KMS-11 (cell line): ENCODE data around the gene FRMPD3.

ENCODE experiments used
- H2AFZ ChIP-seq: fragments of 200-600 bp; sonication (generic); 2 replicates; pipeline ENCODE4 v1.6.1; 2016; ENCODE audit warnings: antibody characterized with exemption, mixed run types, low read depth
- H3K27ac ChIP-seq: fragments of 200-600 bp; sonication (generic); 2 replicates; pipeline ENCODE4 v1.6.1; 2016; ENCODE audit warnings: mild to moderate bottlenecking, mixed run types
- H3K27me3 ChIP-seq: fragments of 200-600 bp; sonication (generic); 2 replicates; pipeline ENCODE4 v1.6.1; 2017; ENCODE audit warnings: mild to moderate bottlenecking, low read depth, mixed run types, moderate library complexity; ENCODE audit not compliant: insufficient read depth
- H3K36me3 ChIP-seq: fragments of 200-600 bp; sonication (generic); 2 replicates; pipeline ENCODE4 v1.6.1; 2017; ENCODE audit warnings: mild to moderate bottlenecking, mixed run types; ENCODE audit not compliant: insufficient read depth
- H3K4me1 ChIP-seq: fragments of 200-600 bp; sonication (generic); 2 replicates; pipeline ENCODE4 v1.6.1; 2016; ENCODE audit warnings: mild to moderate bottlenecking, low read depth, mixed run types; ENCODE audit not compliant: poor library complexity, severe bottlenecking
- H3K4me2 ChIP-seq: fragments of 200-600 bp; sonication (generic); 2 replicates; pipeline ENCODE4 v1.7.0; 2016; ENCODE audit warnings: mild to moderate bottlenecking, mixed run types
- H3K4me3 ChIP-seq: fragments of 200-600 bp; sonication (generic); IDR thresholded peaks from 2 replicates; pipeline ENCODE4 v1.6.1; 2017; ENCODE audit warnings: low read depth, low read length, mixed read lengths; ENCODE audit not compliant: insufficient read depth
- H3K79me2 ChIP-seq: fragments of 200-600 bp; sonication (generic); 2 replicates; pipeline ENCODE4 v1.6.1; 2016; ENCODE audit warnings: low read depth, mixed run types; ENCODE audit not compliant: insufficient read depth
- H3K9ac ChIP-seq: fragments of 200-600 bp; sonication (generic); 2 replicates; pipeline ENCODE4 v1.6.1; 2016; ENCODE audit warnings: mild to moderate bottlenecking, mixed run types
- H4K20me1 ChIP-seq: fragments of 200-600 bp; sonication (generic); 2 replicates; pipeline ENCODE4 v1.6.1; 2016; ENCODE audit warnings: mild to moderate bottlenecking, mixed run types; ENCODE audit not compliant: insufficient read depth
- TF ChIP-seq, protein P1 (sequence below): fragments of 200-600 bp; sonication (generic); conservative IDR thresholded peaks from 2 replicates; pipeline ENCODE4 v1.6.1; 2017; ENCODE audit warnings: low read depth, mild to moderate bottlenecking, antibody characterized with exemption, low read length, moderate library complexity, mixed read lengths

Gene FRMPD3

DNA sequence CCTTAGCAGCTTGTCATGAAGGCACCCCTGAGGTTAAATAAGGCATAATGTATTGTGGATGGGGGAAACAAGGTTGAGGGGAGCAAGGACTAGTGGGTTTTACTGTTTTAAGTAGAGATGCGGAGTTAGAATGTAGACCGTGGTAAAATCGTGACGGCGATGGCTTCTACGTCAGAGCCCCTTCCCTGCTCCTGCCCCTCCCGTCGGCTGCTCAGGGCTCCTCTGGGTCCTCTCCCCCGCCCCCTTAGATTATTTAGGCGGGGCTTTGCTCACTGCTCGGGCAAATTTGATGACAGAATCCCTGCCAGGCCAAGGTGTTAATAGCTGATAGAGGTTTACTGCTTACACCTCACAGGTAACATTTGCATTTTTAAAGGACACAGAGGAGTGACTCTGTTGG, 2.3 kb downstream of the FRMPD3 start:
- Histone ChIP-seq H3K4me1 (peaks cover 5% of the 10 kb centered on the region), H2AFZ (no peak overlapping the region), H3K4me2 (no peak overlapping the region), H3K9ac (no peak overlapping the region), H3K36me3 (no peaks in the 10 kb centered on the region), H4K20me1 (no peaks in the 10 kb centered on the region), H3K27me3 (no peaks in the 10 kb centered on the region), H3K79me2 (no peaks in the 10 kb centered on the region), H3K27ac (no peak overlapping the region), H3K4me3 (no peak overlapping the region)
- TF ChIP-seq, protein P1, sequence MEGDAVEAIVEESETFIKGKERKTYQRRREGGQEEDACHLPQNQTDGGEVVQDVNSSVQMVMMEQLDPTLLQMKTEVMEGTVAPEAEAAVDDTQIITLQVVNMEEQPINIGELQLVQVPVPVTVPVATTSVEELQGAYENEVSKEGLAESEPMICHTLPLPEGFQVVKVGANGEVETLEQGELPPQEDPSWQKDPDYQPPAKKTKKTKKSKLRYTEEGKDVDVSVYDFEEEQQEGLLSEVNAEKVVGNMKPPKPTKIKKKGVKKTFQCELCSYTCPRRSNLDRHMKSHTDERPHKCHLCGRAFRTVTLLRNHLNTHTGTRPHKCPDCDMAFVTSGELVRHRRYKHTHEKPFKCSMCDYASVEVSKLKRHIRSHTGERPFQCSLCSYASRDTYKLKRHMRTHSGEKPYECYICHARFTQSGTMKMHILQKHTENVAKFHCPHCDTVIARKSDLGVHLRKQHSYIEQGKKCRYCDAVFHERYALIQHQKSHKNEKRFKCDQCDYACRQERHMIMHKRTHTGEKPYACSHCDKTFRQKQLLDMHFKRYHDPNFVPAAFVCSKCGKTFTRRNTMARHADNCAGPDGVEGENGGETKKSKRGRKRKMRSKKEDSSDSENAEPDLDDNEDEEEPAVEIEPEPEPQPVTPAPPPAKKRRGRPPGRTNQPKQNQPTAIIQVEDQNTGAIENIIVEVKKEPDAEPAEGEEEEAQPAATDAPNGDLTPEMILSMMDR: no peak

DNA sequence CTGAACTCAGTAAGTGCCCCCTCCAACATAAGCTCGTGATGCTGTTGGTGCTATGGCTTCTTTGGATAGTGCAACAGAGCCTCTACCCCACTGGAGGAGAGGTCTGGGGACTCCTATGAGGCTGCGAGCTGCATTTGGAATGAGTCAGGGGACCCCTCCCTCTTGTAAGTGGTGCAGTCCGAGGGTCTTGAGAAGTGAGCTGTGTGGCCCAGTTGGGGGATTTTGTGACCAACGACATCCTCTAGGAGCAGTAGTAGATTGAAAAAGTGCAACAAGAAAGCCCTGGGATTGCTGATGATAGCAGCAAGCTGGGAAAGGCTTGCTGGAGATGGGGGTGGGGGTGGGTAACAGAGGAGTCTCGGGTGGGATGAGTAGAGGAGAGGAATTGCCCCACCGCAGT, 3.1 kb downstream of the FRMPD3 start:
- TF ChIP-seq, protein P1: no peak
- Histone ChIP-seq H4K20me1 (no peaks in the 10 kb centered on the region), H3K36me3 (no peaks in the 10 kb centered on the region), H2AFZ (no peak overlapping the region), H3K4me1 (peaks cover 5% of the 10 kb centered on the region), H3K9ac (no peak overlapping the region), H3K79me2 (no peaks in the 10 kb centered on the region), H3K27me3 (no peaks in the 10 kb centered on the region), H3K27ac (no peak overlapping the region), H3K4me2 (no peak overlapping the region), H3K4me3 (no peak overlapping the region)

DNA sequence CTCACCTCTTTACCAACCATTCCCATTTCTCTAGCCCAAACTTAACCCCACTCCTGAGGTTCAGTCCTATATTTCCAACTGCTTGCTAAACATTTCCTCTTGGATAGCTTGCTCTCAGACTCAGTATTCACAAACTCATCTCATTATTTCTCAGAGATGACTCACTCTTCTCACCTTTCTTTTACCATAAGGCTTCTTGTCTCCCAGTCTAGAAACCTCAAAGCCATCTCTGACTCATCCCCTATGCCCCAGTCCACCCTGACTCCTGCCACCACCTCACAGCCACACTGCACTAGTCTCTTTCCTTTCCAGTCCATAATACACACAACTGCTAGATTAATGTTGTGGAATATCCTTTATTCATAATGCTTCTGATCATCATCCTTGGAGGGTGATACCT, 4.8 kb downstream of the FRMPD3 start:
- Histone ChIP-seq H3K27me3 (no peaks in the 10 kb centered on the region), H4K20me1 (no peaks in the 10 kb centered on the region), H3K36me3 (no peaks in the 10 kb centered on the region), H3K27ac (no peak overlapping the region), H3K4me3 (no peak overlapping the region), H3K79me2 (no peaks in the 10 kb centered on the region), H2AFZ (no peak overlapping the region), H3K4me2 (no peak overlapping the region), H3K9ac (no peak overlapping the region), H3K4me1 (no peaks in the 10 kb centered on the region)
- TF ChIP-seq, protein P1: no peak

DNA sequence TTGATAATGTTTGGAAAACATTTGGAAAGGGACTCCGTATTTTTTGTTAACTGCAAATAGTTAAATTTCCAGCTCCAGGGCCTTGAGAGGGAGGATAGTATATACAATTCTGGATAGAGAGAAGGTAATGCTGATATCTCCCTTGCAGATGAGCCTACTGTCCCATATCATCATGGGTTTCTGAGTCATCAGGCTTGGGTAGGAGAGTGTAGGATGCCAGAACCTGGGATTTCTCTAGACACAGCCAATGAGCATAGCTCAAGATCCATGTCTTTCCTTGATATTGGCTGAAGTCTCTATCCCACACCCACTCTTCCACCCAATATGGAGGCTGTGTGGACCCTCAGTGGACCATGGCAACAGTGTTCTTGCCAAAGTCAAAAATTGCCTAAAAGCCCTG, 7.8 kb downstream of the FRMPD3 start:
- H3K9ac ChIP-seq: no peak overlapping the region
- H3K4me3 ChIP-seq: no peak overlapping the region
- TF ChIP-seq, protein P1: no peak
- H3K4me2 ChIP-seq: no peak overlapping the region
- H3K27ac ChIP-seq: no peak overlapping the region
- no peaks in the 10 kb centered on the region for H3K79me2 ChIP-seq
- H4K20me1 ChIP-seq: no peaks in the 10 kb centered on the region
- H3K27me3 ChIP-seq: no peaks in the 10 kb centered on the region
- H2AFZ ChIP-seq: no peak overlapping the region
- H3K4me1 ChIP-seq: no peaks in the 10 kb centered on the region
- no peaks in the 10 kb centered on the region for H3K36me3 ChIP-seq
